Body of pancreas (tissue), 4 donors: ENCODE measurements around the gene GNB4.

Experiments
- CTCF ChIP-seq, 7 experiments: fragments of 450-650 bp in 4 of 7; fragments of 200-600 bp in 3 of 7; sonication (generic) in 3 of 7; IDR thresholded peaks; one replicate each; pipeline ENCODE4 v1.5.1; 2016 to 2019; ENCODE audit warnings: antibody characterized with exemption in 7 of 7
- POLR2A ChIP-seq, 3 donors: fragments of 450-650 bp; IDR thresholded peaks; one replicate each; pipeline ENCODE4 v1.6.1; 2016; ENCODE audit warnings: antibody characterized with exemption in 3 of 3, mild to moderate bottlenecking in 2 of 3

DNA sequence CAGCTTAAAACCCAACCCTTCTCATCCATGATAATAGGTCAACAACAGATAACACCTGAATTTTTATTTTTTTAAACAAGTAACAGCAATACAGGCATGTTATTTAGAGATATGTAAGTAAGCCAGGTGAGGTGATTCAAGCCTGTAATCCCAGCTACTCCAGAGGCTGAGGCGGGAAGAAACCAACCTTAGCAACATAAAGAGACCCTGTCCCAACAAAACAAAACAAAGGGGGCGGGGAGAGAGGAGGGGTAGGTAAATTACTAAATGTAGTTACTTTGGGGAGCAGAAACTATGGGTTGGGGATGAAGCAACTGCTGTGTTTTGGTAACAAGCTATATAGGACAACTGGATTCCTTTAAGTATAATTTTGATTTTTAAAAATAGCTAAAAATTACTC is 47.0 kb downstream of the GNB4 start:
- TF ChIP-seq CTCF (IDR thresholded peaks at IDR 0.05) (no peak), POLR2A (IDR thresholded peaks at IDR 0.05) (no peak)
